NCI-H526 treated with DMSO at 0.1 percent for 48 hours (cell line): ENCODE data around the gene AKNA.

Source experiments
- DNase-seq: peaks from one replicate; lab custom pipeline; 2025; lab: John Stamatoyannopoulos, UW

The AKNA gene

DNA sequence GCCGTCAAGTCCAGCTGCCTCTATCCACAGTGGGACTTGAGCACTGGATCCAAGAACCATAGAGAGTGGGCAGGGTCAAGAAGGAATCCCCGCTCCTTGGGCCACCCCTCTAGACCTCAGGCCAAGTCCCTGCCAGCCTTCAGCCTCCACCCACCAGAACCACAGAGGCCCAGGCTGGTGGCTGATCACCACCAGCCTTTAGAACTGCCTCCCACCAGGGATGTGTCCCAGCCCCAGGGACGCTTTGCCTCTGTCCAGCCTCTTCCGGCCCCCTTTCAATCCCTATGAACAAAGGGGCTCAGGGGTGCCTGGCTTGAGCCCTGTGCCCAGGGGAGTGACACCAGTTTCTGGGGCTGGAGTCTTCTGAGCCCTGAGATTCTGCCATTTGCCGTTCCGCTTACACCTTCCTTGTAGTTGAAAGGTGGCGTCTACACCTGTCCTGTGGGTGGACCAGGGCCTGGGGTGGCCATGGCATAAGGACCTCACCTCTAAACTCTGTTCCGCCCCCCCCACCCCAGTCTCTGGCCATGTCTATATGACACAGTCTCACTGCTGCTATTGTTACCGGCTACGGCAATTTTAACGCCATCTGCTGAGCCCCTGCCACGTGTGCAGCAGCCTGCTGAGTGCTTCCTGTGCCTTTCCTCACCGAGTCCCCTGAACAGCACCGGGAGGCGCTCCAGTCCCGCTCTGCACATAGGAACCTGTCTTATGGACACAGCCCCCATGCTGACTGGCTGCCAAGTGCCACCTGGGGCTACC lies 100.6 kb downstream of the AKNA start:
- no peak for DNase-seq

DNA sequence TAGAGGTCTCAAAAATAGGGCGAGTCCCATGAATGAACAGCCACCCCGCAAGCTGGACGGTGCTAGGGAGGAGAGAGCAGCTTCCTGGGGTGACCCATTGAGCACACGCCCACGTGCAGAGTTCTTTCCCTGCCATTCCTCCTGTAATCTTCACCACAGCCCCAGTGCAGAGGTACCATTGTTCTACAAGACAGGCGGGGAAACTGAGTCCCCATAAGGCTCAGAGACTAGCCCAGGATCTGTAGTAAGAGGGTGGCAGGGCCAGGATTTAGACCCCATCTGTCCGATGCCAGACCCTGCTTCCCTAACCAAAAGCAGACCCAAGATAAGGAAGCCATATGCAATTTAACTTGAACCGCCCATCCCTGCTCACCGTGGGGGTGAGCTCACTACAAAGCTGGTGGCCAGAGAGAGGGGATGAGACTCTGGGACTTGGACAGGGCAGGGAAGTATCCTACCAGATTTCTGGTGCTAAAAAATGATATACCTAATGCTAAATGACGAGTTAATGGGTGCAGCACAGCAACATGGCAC lies 101.6 kb downstream of the AKNA start:
- no peak for DNase-seq

- DNase-seq = no peak
Measured at GRCh38 chr9:114285166-114285867, 102.5 kb downstream of the AKNA start.

- DNase-seq = no peak
Measured at GRCh38 chr9:114284316-114285060, 103.3 kb downstream of the AKNA start.
